HG03135 (cell line): Measurements from ENCODE around the gene KIF5A.
A peak's percentile ranks its signal among the peaks of the same experiment; 100 is the strongest.

Source experiments
- ATAC-seq: cut with Tn5 transposase; IDR thresholded peaks from one replicate; pipeline ENCODE4 v1.9.1; 2021; ENCODE audit warnings: mild to moderate bottlenecking, moderate library complexity; ENCODE audit not compliant: unreplicated experiment

Gene KIF5A

GRCh38 chr12:57604454-57604991 is 54.7 kb downstream of the KIF5A start, which contains the start of gene DTX3:
DTX3 (plus strand) TSS chr12:57604824; CDS start chr12:57606518, 1,694 bp downstream.
- ATAC-seq, result peak; percentile 56

DNA sequence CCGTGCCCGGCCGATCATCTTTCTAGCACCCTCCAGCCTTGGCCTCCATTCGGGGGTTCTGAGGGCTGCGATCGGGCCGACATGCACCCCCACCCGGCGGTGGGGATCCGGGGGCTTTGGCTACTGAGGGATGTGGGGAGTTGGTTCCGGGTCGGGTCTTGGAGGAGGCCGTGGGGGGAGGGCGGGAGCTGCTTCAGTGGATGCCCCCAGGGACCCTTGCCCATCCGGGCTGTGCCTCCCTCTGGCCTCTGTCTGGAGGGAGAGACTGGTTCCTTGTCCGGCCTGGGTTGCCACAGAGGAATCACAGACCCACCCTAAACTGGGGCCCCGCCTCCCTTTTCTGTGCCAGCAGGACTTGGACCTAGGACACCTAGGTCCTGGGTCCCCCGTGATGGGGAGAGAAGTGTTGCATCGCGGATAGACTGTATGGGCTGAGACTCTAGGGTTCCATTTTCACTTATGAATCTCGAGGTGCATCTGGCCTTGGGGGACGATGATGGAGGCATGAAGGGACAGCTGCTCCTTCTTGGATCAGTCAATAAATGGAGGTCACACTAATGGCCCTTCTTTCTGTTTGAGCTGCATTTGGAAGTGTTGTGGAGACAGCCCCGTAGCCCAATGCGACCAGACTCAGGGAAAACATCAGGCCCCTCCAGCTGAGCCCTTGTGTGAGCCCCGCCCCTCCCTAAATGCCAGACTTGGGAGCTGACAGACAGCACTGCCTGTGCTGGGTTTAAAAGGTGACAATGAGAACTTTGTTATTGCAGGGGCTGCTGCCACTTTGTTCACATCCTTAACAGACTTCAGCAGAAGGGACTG is 55.4 kb downstream of the KIF5A start:
- ATAC-seq, result peak; percentile 18

GRCh38 chr12:57605811-57606311 is 56.0 kb downstream of the KIF5A start:
- ATAC-seq, result no peak

GRCh38 chr12:57606399-57606798 is 56.6 kb downstream of the KIF5A start:
- ATAC-seq, result no peak

DNA sequence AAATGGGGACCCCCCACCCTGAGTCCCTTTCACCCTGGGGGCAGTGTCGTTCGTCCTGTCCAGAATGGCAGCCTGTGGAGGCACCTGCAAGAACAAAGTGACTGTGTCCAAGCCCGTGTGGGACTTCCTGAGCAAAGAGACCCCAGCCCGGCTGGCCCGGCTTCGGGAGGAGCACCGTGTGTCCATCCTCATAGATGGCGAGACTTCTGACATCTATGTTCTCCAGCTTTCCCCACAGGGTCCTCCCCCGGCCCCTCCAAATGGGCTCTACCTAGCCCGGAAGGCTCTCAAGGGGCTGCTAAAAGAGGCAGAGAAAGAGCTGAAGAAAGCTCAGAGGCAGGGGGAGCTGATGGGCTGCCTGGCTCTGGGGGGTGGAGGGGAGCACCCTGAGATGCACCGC is 57.0 kb downstream of the KIF5A start:
- no peak for ATAC-seq

DNA sequence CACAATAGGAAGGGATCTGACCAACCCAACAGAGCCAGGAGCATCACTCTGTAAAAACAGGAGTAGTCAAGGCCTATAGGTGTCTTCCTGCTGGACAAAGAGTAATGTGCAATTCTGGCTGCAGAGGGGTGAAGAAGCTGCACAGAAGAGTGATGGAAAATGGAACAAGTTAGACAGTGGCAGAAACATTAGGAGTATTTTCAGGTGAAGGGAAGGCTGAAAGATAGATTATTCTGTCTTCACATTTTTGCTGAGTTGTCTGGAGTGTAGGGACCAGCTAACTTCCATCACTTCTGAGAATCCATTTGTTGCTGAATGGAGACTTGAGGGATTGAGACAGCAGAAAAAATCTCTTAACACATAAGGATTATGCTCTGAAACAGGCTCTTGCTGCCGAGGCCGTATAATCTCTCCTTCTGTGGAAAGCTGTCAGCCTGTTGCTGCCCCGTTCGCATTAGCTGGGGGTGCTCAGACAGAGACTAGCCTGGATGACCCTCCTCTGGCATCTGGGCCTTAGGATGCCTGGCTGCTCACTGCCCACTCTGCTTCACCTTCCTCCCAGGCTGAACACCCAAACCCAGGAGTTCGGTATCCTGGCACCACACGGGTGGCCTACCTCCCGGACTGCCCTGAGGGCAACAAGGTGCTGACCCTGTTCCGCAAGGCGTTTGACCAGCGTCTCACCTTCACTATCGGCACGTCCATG is 58.3 kb downstream of the KIF5A start:
- ATAC-seq, result no peak

DNA sequence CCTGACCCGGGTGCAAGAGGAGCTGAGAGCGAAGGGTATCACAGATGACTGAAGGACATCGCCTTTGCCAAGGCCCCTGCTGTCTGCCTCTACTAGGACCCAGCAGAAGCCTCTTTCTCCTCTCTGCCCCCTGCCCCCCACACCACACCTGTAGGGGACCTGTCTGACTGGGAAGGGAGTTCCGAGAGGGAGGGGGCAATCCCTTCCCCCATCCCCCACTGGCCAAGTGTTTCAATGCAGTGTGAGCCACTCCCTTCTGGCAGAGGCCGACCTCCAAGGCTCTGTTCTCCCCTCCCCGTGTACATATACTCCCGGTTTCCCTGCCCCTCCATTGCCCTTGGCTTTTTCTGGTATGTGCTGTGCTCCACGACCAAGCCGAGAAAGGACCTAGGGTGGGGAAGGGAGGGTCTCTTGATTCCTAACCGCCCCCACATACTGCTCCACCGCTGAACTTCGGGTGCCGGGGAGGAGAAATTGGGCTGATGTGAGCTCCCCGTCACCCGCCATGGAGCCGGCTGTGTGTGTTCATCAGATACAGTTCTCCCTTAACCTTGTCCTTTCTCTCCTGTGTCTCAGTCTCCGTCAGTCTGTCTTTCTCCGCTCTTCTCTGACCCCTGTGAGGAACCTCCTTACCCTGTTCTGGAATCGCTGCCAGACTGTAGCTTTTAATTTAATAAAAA is 59.4 kb downstream of the KIF5A start:
- no peak for ATAC-seq

DNA sequence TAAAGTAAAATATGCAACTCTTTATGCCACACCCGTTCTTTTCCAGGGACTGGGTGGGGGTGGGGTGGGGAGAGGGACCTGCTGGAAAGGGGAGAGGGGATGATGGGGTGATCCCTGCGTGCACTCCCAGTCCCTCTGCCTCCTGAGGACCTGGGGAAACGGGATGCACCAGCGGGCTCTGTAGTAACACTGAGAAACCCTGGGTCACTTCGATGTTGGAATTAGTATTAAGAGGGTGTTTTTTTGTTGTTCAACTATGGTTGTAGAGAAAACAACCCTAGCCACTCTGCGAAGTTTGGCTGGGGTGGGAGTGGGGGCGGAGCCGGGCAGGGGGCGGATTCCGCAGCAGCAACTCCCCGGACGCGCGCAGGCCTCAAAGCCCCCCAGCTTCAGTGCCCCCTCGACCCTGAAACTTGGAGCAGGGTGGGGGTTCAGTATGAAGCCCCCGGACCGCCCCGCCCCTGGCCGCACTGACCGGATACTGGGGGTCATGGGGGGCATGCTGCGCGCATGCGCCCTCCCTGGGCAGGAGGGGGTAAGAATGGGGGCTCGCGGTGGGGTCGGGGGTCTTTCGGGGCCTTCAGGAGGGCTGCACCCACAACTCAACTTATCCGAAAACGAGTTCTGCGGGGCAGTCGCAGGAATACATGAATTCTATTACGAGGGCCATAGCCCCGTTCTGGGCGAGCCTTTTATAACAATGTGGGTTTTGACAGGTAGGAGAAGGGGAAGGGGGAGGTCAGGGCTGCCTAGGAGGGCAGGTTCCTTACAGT is 60.1 kb downstream of the KIF5A start:
- no peak for ATAC-seq

GRCh38 chr12:57610554-57611107 is 60.8 kb downstream of the KIF5A start:
- no peak for ATAC-seq

- ATAC-seq, result no peak
Observed at GRCh38 chr12:57611108-57611826, 61.4 kb downstream of the KIF5A start, which contains the start of gene ARHGEF25. ARHGEF25 (plus strand) TSS chr12:57611435; CDS start chr12:57611895, 460 bp downstream.

- ATAC-seq, result no peak
Observed at GRCh38 chr12:57611827-57612710, 62.2 kb downstream of the KIF5A start.

DNA sequence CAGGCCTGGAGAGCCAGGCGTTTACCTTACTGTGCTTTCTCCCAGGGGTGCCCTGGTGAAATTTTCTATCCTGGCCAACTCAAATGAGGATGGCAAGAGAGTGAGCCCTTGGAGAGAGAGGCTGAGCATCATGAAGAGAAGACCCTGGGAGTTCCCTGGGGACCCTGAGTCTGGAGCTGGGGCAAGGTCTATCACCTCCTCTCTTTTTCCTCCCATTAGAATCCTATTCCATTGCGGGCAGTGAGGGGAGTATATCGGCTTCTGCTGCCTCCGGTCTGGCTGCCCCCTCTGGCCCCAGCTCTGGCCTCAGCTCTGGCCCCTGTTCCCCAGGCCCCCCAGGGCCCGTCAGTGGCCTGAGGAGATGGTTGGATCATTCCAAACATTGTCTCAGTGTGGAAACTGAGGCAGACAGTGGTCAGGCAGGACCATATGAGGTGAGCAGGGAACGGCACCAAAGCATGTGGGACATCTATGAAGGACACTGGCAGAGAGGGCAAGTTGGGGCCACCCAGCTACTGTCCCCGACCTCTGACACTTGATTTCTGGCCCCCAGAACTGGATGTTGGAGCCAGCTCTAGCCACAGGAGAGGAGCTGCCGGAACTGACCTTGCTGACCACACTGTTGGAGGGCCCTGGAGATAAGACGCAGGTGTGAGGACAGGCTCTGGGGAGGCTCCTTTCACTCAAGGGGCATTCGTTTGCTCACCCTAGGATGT is 63.0 kb downstream of the KIF5A start:
- ATAC-seq, result no peak

DNA sequence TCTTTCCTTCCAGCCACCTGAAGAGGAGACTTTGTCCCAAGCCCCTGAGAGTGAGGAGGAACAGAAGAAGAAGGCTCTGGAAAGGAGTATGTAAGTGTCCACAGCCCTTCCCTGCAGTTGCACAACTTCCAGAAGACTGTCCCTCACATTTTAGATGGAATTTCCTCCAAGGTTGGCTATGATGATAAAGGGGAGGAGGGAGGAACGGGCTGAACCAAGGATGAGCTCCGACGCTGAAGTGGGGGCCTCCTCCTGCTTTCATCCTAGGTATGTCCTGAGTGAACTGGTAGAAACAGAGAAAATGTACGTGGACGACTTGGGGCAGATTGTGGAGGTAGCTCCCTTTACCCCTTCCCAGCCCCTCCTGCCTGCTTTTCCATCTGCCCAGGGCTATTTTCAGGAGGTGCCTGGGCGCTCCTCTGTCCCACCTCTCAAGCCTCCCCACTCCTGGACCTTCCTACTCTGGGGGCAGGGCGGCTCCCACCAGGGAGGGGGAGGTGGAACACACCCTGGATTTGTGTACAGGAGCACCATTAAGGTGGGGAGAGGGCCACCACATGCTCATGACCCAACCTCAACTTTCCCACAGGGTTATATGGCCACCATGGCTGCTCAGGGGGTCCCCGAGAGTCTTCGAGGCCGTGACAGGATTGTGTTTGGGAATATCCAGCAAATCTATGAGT is 63.7 kb downstream of the KIF5A start:
- ATAC-seq, result no peak

DNA sequence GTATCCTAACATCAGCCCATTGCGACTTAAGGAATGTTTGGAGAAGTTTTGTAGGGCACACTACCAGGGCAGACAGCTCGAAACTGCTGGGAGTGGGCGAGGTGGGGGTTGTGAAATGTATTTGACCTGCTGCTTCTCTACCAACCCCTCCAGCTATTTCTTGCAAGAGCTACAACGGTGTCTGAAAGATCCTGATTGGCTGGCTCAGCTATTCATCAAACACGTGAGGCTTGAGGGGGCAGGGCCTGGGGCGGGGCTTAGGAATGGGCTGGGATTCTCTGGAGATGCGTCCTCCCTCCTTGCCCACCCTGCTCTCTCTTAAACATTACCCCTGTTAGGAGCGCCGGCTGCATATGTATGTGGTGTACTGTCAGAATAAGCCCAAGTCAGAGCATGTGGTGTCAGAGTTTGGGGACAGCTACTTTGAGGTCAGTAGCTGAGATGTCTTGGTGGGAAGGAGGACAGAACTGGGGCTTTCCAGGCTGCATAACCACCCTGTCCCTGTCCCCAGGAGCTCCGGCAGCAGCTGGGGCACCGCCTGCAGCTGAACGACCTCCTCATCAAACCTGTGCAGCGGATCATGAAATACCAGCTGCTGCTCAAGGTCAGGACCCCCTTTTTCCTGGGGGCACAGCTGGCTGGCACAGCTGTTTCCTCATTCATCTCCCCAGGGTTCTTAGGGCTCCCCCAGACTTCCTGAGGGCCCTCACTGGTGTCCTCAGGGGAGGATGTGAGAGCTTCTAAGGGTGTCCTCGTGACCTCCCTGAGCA is 64.5 kb downstream of the KIF5A start:
- ATAC-seq, result no peak

DNA sequence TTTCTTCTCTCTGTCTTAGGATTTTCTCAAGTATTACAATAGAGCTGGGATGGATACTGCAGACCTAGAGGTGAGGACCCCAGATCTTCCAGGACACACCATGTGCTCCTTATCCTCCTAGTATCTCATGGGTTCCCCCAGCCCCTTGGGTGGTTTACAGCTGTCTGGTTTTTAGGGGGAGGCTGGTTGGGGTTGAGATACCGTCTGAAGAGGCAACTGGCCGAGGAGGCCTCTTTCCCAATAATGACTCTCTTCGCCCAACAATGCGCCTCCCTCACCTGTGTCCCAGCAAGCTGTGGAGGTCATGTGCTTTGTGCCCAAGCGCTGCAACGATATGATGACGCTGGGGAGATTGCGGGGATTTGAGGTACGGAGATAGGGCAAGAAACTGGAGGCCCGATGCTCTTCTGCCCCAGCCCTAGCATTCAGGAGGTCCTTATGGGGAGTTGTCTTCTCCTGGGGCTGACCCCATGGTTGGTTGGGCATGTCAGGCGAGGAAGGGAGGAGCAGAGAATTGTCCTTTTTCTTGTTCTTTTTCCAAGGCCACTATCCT is 65.2 kb downstream of the KIF5A start:
- ATAC-seq, result no peak

DNA sequence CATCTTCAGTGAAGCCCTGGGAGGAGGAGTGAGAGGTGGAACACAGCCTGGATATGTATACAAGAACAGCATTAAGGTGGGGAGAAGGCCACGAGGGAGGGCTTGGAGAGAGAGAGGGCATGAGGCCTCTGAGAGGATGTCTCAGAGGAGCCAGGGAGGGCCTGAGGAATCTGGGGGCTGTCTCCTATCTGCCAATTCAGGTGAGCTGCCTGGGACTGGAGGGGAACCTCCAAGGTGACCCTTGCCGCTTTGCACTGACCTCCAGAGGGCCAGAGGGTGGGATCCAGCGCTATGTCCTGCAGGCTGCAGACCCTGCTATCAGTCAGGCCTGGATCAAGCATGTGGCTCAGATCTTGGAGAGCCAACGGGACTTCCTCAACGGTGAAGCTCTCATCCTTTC is 65.8 kb downstream of the KIF5A start:
- ATAC-seq, result no peak
